GM18508 (cell line): ENCODE measurements around the gene AKIP1.
"Not testable (repeated sequence)": the region's sequence is repeated elsewhere in the genome, so short reads cannot be mapped to it uniquely, and the experiment has no call there.

Experiments used
- ATAC-seq: cut with Tn5 transposase; IDR thresholded peaks from one replicate; pipeline ENCODE4 v1.9.1; 2021; ENCODE audit warnings: moderate number of reproducible peaks; ENCODE audit not compliant: insufficient read depth, unreplicated experiment

The AKIP1 gene

GRCh38 chr11:8911029-8911823 lies at the start of gene AKIP1:
TSS of gene AKIP1 (plus strand) at chr11:8911189. CDS start at chr11:8911450, 261 bp downstream.
- ATAC-seq, result no peak

DNA sequence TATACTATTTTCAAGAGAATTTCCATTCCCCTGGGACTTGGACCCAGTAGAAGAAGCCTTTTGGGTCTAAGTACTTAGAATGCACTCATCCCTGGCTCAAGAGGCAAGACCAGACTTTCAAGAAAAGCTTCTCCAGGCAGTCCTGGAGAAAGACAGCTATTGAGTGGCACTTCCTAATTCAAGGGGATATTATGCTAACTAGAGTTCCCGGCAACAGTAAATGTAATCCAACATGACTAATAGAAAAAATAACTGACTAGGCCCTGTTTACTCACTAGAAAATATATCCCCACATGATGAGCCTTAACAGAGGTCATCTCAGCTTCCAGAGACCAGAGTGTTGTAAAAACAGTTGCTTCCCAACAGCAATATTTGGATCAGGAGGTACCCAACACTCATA lies 47.2 kb upstream of the AKIP1 start:
- no peak for ATAC-seq

DNA sequence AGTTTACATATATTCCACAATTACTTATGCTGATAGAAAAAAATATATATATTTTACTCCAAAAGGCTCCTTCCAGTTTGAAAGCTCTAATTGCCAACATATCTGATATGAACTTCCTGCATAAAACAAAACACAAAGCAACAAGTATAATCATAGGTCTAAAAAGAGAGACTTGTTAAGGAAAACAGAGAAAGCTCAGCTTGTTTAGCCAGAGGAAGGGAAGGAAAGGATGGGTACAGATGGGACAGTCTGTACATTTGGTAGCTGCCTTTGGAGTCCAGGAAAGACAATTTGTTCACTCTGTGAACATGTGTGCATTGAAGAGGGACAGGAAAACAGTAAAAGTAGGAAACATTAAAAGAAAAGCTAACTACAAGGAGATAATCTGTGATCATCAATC lies 45.7 kb upstream of the AKIP1 start:
- ATAC-seq, result no peak

DNA sequence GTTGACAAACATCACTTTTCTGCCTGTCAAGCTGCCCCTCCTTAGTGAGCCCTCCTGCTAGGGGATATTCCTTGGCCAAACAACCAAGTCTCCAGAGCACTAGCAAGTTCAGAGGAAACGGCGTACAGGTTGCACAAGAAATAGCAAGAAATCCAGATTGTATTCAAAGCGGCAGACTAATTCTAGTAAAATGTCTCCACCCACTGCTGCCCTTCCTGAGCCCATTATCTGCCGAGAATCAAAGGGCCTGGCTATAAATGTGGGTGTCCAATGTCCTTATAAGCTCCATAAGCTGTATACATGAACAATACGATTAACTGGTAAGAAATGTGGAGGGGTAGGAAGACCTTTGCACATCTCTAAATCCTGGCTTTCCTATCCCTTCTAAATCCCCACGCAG lies 44.0 kb upstream of the AKIP1 start:
- no peak for ATAC-seq

DNA sequence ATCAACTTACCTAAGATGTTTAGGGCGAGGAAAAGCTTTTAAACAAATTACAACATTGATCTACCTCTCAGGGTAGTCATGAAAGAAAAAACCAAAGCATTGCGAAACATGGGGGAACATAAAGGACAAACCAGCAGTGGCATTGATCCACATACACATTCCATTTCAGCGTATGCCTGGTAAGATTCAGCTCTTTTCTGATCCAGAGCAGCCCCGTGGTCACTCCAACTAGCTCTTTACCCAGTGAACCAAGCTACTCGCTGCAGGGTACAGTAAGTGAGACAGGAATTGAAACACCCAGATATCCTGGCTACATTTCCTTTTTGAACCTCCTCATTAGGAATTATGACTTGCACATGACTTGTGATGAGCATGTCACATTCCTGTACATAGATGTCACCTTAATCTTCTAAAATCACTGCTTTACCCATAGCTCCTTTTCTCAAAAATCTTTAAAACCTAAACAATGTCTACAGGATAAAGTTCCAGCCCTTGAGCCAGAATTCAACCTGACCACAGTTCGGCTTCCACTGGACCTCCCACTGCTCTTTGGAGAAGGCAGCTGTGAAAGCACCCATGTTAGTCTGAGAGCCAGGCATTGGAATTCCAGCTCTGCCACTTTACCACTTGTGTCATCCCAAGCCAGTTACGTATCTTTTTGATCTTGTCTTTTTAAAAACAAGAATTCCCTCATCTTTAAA lies 42.9 kb upstream of the AKIP1 start:
- no peak for ATAC-seq

GRCh38 chr11:8870411-8871170 lies 40.4 kb upstream of the AKIP1 start:
- no peak for ATAC-seq

DNA sequence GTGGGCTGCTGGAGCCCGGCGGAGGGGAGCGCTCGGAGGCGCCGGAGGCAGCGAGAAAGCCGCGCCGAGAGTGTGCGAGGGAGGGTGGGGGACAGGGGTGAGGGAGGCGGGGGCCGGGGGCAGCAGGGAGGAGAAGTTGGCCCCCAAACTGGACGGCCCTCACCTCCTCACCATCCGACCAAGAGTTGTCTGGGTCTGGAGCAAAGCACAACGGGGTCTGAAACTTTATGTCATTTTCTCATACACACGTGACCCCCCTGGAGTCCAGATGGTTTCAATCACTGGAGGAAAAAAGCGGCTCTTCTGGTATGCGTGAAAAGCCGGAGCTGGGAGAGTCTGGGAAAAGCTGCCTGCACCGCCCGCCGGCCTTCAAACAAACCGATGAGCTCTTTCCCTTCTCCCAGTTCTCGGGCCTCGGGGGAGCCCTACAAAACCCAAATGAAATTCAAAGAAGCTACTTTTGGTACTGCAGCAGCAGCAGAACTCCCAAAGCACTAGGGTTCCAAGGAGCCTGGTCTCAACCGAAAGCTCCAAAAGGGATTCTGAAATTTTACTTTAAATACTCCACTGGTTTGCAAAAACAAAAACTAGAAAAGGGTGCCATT lies 39.7 kb upstream of the AKIP1 start:
- ATAC-seq, result no peak

GRCh38 chr11:8871962-8872361 lies 39.0 kb upstream of the AKIP1 start:
- ATAC-seq, result no peak

- no peak for ATAC-seq
These were observed 37.1 kb upstream of the AKIP1 start for GRCh38 chr11:8873741-8874405.

DNA sequence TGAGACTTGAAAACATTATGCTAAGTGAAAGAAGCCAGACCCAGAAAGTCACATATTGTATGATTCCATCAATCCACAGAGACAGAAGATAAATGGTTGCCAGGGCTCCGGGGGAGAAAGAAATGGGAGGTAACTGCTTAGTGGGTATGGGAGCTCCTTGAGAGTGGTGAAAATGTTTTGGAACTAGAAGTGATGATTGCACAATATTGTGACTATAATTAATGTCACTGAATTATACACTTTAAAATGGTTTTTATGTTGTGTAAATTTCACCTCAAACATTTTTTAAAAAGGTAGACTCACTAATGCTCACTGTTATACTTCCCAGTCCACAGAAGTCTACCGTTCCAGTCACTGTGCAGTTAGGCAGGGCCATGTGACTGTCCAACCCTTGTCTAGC lies 32.2 kb upstream of the AKIP1 start:
- ATAC-seq, result no peak

DNA sequence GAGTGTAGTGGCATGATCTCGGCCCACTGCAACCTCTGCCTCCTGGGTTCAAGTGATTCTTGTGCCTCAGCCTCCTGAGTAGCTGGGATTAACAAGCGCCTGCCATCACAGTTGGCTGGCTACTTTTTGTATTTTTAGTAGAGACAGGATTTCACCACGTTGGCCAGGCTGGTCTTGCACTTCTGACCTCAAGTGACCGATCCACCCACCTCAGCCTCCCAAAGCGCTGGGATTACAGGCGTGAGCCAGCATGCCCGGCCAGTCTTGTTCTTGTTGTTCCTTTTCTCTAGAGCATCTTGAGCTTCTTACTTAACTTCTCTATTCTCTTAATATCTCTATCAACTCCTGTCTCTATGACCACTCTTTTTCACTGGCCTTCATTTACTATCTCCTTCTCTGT lies 29.4 kb upstream of the AKIP1 start:
- not testable (repeated sequence) for ATAC-seq

GRCh38 chr11:8886322-8886721 lies 24.7 kb upstream of the AKIP1 start:
- ATAC-seq, result no peak

GRCh38 chr11:8891185-8891584 lies 19.8 kb upstream of the AKIP1 start:
- not testable (repeated sequence) for ATAC-seq

DNA sequence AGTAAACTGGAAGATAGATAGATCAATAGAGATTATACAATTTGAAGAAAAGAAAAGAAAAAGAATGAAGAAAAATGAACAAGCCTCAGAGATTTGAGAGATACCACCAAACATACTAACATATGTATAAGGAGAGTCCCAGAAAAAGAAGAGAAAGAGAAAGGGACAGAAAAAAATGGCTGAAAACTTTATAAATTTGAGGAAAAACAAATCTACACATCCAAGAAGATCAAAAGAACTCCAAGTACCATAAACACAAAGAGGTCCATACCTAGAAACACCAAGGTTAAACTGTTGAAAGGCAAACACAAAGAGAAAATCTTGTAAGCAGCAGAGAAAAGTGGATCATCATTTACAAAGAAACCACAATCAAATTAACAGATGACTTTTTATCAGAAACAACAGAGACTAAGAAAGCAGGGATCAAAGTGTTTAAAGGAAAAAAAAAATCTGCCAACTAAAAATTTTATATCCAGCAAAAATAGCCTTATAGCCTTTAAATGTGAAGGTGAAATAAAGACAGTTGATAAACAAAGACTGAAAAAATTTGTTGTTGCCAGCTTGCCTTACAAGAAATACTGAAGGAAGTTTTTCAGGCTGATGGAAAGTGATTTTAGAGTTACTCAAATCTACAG lies 11.8 kb upstream of the AKIP1 start:
- no peak for ATAC-seq

DNA sequence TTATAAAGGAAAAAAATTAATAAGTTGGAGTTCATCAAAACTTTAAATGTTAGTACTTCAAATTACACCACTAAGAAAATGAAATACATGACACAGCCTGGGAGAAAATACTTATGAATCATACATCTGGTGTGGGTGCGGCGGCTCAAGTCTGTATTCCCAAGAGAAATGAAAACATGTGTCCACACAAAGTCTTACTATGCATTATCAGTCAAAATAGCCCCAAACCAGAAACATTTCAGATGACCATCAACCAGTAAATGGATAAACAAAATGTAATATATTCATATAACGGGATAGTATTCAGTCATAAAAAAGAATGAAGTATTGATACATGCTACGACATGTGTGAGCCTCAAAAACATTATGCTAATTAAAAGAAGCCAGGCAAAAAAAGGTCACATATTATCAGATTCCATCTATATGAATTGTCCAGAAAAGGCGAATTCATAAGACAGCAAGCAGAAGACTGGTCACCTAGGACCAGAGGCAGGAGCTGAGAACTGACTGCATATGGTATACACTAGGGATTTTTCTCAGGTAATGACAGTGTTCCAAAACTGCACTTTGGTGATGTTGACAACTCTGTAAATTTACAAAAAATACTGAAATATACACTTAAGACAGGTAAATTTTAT lies 5.3 kb upstream of the AKIP1 start:
- ATAC-seq, result no peak

- no peak for ATAC-seq
These were observed 3.9 kb upstream of the AKIP1 start for GRCh38 chr11:8907116-8907515.

GRCh38 chr11:8908099-8908498 lies 2.9 kb upstream of the AKIP1 start:
- ATAC-seq, result no peak

- ATAC-seq, result no peak
These were observed 351 bp upstream of the AKIP1 start for GRCh38 chr11:8910649-8911026.

DNA sequence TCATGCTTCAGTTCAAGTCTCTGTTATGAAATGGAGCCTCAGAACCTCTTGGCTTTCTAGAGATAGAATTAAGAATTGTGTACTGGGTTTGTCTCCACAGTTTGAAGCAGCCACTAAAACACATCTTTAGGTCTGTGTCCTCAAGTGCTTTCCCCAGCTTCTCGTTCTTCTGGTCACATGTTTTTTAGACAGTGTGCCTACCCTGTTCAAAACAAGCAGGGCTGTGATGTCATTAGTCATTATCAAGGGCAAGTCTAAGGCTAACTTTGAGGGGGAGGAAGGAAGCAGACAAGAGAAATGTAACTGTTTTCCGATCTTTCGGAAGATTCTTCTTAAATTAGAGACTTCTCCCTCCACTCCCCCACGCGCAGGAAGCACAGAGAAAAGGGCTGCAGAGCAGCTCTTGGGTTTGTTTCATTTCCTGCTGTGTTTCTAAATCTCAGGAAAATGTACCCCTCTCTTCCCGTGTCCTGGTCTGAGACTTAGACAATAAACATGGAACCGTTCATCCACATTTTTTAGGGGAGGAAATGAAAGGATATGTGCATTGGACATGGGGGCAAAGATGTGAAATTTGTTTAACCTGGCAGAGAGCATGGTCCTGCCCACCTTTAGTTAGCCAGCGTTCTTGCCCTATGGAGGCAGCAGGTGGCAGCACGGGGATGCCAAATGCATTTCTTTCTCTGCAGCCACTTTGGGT lies 3.1 kb downstream of the AKIP1 start:
- ATAC-seq, result no peak
